ENCODE measurements around the gene KDF1. TPM values are rescaled to one million over a fixed set of nuclear protein-coding genes. Genes with fewer than 3 reads are reported as not detected.

Gene KDF1
- total RNA-seq, 2 experiments from 2014 or later: 0.95 to 1.2 TPM

- Histone ChIP-seq H3K27me3 (ENCODE audit: control insufficient read depth in 1 of 2, insufficient read depth in 2 of 2, low read length in 2 of 2) (no peaks in the 10 kb centered on the region), H3K27ac (ENCODE audit: low read depth in 1 of 2, low read length in 2 of 2) (no peak overlapping the region), H3K4me3 (ENCODE audit: low read length) (no peak overlapping the region), H3K4me1 (ENCODE audit: insufficient read depth, low read length) (no peaks in the 10 kb centered on the region), H3K9me3 (ENCODE audit: control insufficient read depth in 1 of 2, insufficient read depth in 1 of 2, low read length in 2 of 2) (no peaks in the 10 kb centered on the region), H3K36me3 (ENCODE audit: insufficient read depth, low read length) (no peaks in the 10 kb centered on the region)
- Mint-ChIP-seq H3K9me3 (no peaks in the 10 kb centered on the region), H3K4me3 (no peak overlapping the region), H3K36me3 (ENCODE audit: low read depth) (no peaks in the 10 kb centered on the region), H3K4me1 (ENCODE audit: low read depth) (no peaks in the 10 kb centered on the region), H3K27me3 (peaks cover 4% of the 10 kb centered on the region), H3K27ac (no peak overlapping the region)
- ATAC-seq (ENCODE audit: poor library complexity) (no peak), DNase-seq (no peak)
- TF ChIP-seq CTCF (IDR thresholded peaks at IDR 0.05): no peak
- intact Hi-C loops (cut with DNase I, micrococcal nuclease): no loop called here
- CTCF ChIA-PET: no interaction called here
- POLR2A ChIA-PET: no interaction called here
Observed at GRCh38 chr1:26913389-26913753, 46.9 kb downstream of the KDF1 start.

- no peak overlapping the region for H3K4me3 ChIP-seq (ENCODE audit: low read length)
Observed at GRCh38 chr1:26912147-26912490, 48.1 kb downstream of the KDF1 start.

GRCh38 chr1:26911399-26912146 lies 48.7 kb downstream of the KDF1 start:
- no peak for ATAC-seq (ENCODE audit: poor library complexity)
- Mint-ChIP-seq H3K36me3 (ENCODE audit: low read depth) (no peaks in the 10 kb centered on the region), H3K27ac (no peak overlapping the region), H3K9me3 (no peaks in the 10 kb centered on the region), H3K27me3 (peaks cover 4% of the 10 kb centered on the region), H3K4me3 (no peak overlapping the region), H3K4me1 (ENCODE audit: low read depth) (no peaks in the 10 kb centered on the region)
- no peak for TF ChIP-seq CTCF (IDR thresholded peaks at IDR 0.05)
- no peaks in the 10 kb centered on the region for H3K36me3 ChIP-seq (ENCODE audit: insufficient read depth, low read length)
- intact Hi-C loops (cut with DNase I, micrococcal nuclease): no loop called here
- H3K27me3 ChIP-seq (ENCODE audit: control insufficient read depth in 1 of 2, insufficient read depth in 2 of 2, low read length in 2 of 2): no peaks in the 10 kb centered on the region
- ChIA-PET CTCF (no interaction called here), POLR2A (no interaction called here)
- no peaks in the 10 kb centered on the region for H3K4me1 ChIP-seq (ENCODE audit: insufficient read depth, low read length)
- H3K4me3 ChIP-seq (ENCODE audit: low read length): no peak overlapping the region
- H3K27ac ChIP-seq (ENCODE audit: low read depth in 1 of 2, low read length in 2 of 2): no peak overlapping the region
- H3K9me3 ChIP-seq (ENCODE audit: control insufficient read depth in 1 of 2, insufficient read depth in 1 of 2, low read length in 2 of 2): no peaks in the 10 kb centered on the region
- no peak for DNase-seq

More at GRCh38 chr1:26912147-26912490, 48.1 kb downstream of the KDF1 start:
- intact Hi-C loops (cut with DNase I, micrococcal nuclease): no loop called here
- Histone ChIP-seq H3K27ac (ENCODE audit: low read depth in 1 of 2, low read length in 2 of 2) (no peak overlapping the region), H3K36me3 (ENCODE audit: insufficient read depth, low read length) (no peaks in the 10 kb centered on the region), H3K27me3 (ENCODE audit: control insufficient read depth in 1 of 2, insufficient read depth in 2 of 2, low read length in 2 of 2) (no peaks in the 10 kb centered on the region), H3K9me3 (ENCODE audit: control insufficient read depth in 1 of 2, insufficient read depth in 1 of 2, low read length in 2 of 2) (no peaks in the 10 kb centered on the region), H3K4me1 (ENCODE audit: insufficient read depth, low read length) (no peaks in the 10 kb centered on the region)
- CTCF ChIA-PET: no interaction called here
- Mint-ChIP-seq H3K36me3 (ENCODE audit: low read depth) (no peaks in the 10 kb centered on the region), H3K4me1 (ENCODE audit: low read depth) (no peaks in the 10 kb centered on the region), H3K27me3 (peaks cover 4% of the 10 kb centered on the region), H3K9me3 (no peaks in the 10 kb centered on the region), H3K4me3 (no peak overlapping the region), H3K27ac (no peak overlapping the region)
- TF ChIP-seq CTCF (IDR thresholded peaks at IDR 0.05): no peak
- POLR2A ChIA-PET: no interaction called here
- ATAC-seq (ENCODE audit: poor library complexity) (no peak), DNase-seq (no peak)
